HG02642 (cell line): Measurements from ENCODE around the gene PTCRA.

ENCODE experiments used
- ATAC-seq: cut with Tn5 transposase; IDR thresholded peaks from one replicate; pipeline ENCODE4 v1.9.1; 2021; ENCODE audit warnings: mild to moderate bottlenecking; ENCODE audit not compliant: unreplicated experiment, poor library complexity

Gene PTCRA

DNA sequence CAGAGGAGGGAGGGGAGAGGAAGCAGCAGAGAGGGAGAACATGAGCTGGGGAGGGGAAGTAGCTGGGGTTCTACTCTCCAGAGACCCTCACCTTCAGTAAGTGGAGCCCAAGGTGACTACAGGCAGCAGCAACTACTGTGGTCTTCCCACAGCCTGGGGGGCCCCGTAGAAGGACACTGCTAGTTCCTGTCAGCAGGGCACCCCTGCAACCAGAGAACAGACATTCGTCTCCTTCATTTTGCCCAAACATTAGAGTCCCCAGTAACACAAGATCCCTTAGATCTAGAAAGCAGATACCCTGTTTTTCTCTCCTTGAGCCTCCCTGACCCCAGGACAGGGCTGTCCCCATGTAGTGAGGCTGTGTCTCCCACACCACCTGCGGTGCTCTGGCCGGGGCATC lies 52.9 kb downstream of the PTCRA start:
- no peak for ATAC-seq

DNA sequence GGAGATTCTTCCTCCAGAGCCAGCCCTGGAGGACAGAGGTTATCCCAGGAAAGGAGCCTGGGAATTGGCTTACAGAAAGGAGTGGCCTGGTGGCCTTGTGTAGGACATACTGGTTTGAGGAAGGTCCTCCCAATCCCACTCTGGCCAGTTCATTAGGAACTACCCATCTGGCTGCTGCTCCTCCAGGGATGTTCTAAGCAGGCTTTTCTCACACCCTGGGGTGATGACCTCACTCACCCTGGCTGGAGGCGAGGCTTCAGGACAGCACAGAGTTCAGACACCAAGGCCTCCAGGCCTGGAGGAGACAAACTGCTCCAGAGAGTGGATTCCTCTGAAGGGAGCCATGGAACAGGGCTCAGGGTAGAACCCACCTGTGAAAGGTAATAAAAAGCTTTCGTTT lies 53.6 kb downstream of the PTCRA start:
- ATAC-seq, result no peak

DNA sequence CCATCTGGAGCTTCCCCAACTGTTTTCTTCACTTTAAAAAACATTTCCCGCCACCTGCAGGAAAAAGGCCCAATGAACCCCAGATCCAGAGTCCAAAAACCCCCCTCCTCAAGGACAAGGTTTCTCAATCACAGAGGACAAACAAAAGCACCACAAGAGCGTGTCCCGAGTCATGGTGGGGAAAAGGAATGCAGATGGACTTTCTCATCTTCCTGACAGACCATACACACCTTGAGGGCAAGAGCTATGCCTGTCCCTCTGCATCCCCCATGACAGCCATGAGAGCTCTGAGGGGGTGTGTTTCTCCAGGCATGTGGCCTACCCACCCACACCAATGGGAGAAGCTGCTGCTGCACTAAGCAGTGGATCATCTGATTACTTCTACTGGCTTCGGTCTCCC lies 54.1 kb downstream of the PTCRA start:
- ATAC-seq, result no peak

DNA sequence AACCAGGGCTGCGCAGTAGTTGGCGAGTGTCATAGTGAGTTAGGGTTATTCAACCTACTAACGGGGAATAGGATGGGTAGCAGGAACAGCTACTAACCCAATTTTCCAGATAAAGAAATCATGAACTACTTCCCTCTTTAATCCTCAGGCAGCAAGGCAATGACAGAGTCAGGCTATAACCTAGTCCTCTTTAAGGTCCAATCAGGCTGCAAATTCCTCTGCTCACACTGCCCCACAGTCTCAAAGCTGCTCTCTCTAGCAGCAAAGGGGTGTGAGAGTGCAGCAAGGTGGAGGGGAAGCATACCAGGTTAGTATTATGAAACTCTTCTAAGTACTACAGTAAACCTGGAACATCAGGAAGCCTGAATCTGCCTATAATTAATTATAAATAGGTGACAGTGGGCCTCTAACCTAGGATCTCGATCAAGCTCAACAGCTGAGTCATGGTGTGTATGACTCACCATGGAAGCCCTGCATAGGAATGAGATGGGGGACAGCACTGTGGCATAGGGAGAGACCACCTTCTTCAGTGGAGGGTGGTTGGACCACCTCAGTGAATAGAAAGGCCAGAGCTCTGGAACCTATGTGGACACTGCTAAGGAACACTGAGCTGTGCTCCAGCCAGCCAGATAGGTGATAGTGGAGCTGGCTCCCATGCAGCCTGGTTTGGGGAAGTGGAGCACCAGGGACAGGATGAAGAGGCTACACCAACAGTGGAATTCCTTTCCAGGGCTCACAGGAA lies 55.2 kb downstream of the PTCRA start:
- no peak for ATAC-seq

DNA sequence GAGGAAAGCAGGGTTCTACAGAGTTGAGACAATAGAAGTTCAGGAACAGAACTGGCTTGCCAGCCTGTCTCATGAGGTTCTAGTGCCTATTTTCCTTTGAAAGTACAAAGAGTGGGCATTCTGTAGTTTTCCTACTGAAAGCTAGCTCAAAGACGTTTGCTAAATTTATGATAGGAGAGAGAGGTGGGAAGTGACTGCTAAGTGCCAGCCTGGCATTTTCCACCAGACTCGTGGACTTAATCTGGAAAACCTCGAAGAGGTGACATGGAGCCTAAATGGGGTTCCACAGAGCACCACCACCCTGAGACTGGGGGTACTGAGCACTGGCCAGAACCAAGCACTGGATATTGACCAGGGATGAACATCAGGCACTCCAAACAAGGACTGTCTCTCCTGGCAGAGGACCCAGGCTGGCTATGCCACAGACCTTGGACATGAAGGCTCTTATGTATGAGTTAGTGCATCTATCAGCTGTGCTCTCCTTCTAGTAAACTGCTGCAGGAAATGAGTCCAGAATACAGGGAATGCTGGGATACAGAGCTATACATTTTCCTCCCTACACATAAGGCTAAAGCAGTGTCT lies 56.0 kb downstream of the PTCRA start:
- ATAC-seq, result no peak

DNA sequence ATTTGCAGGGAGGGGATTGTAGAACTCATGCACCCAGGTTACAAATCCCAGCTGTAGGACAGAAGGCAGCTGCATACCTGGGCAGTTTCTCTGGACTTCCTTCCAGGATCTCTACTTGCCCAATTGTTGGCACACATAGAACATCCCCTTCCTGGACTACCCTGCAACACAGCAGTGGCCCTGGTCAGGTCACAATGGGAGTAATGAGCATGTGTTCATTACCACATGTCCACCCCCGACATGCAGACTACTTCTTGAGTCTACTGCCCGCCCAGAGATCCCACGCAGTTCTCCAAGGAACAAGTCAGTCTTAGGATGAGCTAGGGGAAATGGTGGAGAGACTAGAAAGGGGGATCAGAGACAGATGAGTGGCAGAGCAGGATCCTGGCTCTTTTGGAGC lies 58.1 kb downstream of the PTCRA start:
- no peak for ATAC-seq

DNA sequence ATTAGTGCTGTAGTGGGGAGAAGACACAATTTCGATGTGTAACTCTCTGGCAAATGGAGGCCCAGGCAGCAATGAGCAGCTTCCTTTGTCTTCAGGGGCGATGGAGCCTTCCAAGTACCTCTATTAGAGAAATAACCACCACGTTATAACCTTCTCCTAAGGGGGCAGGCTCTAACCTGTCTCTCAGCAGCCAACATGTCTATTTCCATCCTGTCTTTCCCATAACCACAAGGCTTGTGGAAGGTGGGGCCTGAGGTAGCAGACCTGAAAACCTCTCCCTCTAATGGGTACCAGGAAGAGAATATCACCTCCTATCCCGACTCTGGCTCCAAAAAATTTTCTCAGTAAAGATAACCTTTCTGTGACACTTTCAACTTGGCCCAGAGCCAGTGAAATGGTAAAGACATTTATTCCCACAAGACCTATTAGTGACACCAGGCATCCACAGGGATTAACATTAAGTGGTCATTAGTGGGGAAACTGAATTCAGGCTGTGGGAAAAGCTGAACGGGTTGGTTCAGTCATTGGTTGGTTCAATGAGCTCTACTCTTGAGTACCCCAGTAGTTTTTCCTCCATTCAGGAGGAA lies 59.2 kb downstream of the PTCRA start:
- no peak for ATAC-seq
